HCT116 (cell line): ENCODE data around the gene ABCG1. TPM values are rescaled to one million over a fixed set of nuclear protein-coding genes. Genes with fewer than 3 reads are reported as not detected.

Experiments used
- ATAC-seq: fragments of 200-7000 bp; cut with Tn5 transposase; 2 replicates; pipeline ENCODE4 v1.9.1; 2020; ENCODE audit warnings: mild to moderate bottlenecking, moderate library complexity
- BruUV-seq: library from RNA; stranded (reverse); fragments of 400-500 nt; replicated peaks from 2 replicates; lab custom pipeline; 2021; lab: Mats Ljungman, UMichigan
- CTCF ChIA-PET: fragments of 300-600 bp; sonication (Branson Sonifier 250); formaldehyde crosslinking; loops from one replicate; lab custom pipeline; 2021; ENCODE audit warnings: antibody characterized with exemption; lab: Charles Lee
- POLR2A ChIA-PET: fragments of 300-600, 350-600 bp; sonication (Branson Sonifier 250); formaldehyde crosslinking; loops from one replicate; lab custom pipeline; 2021; ENCODE audit warnings: antibody characterized with exemption; lab: Charles Lee
- RAD21 ChIA-PET, 2 experiments: fragments of 300-600 bp; sonication (Branson Sonifier 250); formaldehyde crosslinking; loops; one replicate each; lab custom pipeline; 2023; ENCODE audit warnings: low total read pairs in 2 of 2; ENCODE audit not compliant: uncharacterized antibody in 2 of 2, unreplicated experiment in 2 of 2, low non-redundant PET in 1 of 2; lab: Charles Lee
- DNase-seq: peaks from one replicate; pipeline ENCODE4 v3.0.0-alpha.2; 2010; ENCODE audit warnings: low read depth, low spot score
- H2AFZ ChIP-seq: fragments of 200-600 bp; shearing (Covaris generic), sonication (generic); 2 replicates; pipeline ENCODE4 v1.6.1; 2017; ENCODE audit warnings: low read depth, mixed run types, mixed read lengths, antibody characterized with exemption, low read length; ENCODE audit not compliant: poor library complexity, severe bottlenecking
- H3K27ac ChIP-seq: 2 replicates; pipeline ENCODE4 v1.5.1; 2012; ENCODE audit warnings: low read depth, low read length
- H3K27me3 ChIP-seq: fragments of 200-600 bp; sonication (generic); 2 replicates; pipeline ENCODE4 v1.6.1; 2016; ENCODE audit warnings: mixed run types, low read length, mixed read lengths; ENCODE audit not compliant: insufficient read depth
- H3K36me3 ChIP-seq, 2 experiments: fragments of 200-500 bp in 1 of 2; fragments of 200-600 bp in 1 of 2; sonication (Bioruptor generic) in 1 of 2; sonication (generic) in 1 of 2; 2 replicates each; pipeline versions ENCODE4 v1.5.1 to v1.6.1; 2014 to 2016; ENCODE audit warnings: low read length in 2 of 2, inconsistent platforms in 1 of 2, mixed read lengths in 1 of 2, mixed run types in 1 of 2; ENCODE audit not compliant: insufficient read depth in 2 of 2, control insufficient read depth in 1 of 2
- H3K4me1 ChIP-seq, 2 experiments: fragments of 200-600 bp in 1 of 2; sonication (generic) in 1 of 2; 2 replicates each; pipeline versions ENCODE4 v1.5.1 to v1.6.1; 2012 to 2017; ENCODE audit warnings: low read length in 2 of 2, inconsistent platforms in 1 of 2, mild to moderate bottlenecking in 1 of 2, mixed read lengths in 1 of 2, mixed run types in 1 of 2, moderate library complexity in 1 of 2; ENCODE audit not compliant: insufficient read depth in 2 of 2, control insufficient read depth in 1 of 2
- H3K4me2 ChIP-seq: fragments of 200-600 bp; sonication (generic); 2 replicates; pipeline ENCODE4 v1.6.1; 2017; ENCODE audit warnings: mixed run types, low read length, mixed read lengths
- H3K4me3 ChIP-seq, 2 experiments: fragments of 200-600 bp in 1 of 2; sonication (generic) in 1 of 2; replicated peaks in 1 of 2; 2 replicates each; pipeline ENCODE4 v1.5.1; 2011 to 2016; ENCODE audit warnings: low read length in 2 of 2, control low read depth in 1 of 2, low read depth in 1 of 2, mild to moderate bottlenecking in 1 of 2, mixed read lengths in 1 of 2, mixed run types in 1 of 2
- H3K79me2 ChIP-seq: fragments of 200-600 bp; sonication (generic); 2 replicates; pipeline ENCODE4 v1.6.1; 2017; ENCODE audit warnings: mild to moderate bottlenecking, mixed run types, low read length, moderate library complexity, mixed read lengths; ENCODE audit not compliant: insufficient read depth
- H3K9ac ChIP-seq: fragments of 200-600 bp; sonication (generic); 2 replicates; pipeline ENCODE4 v1.6.1; 2016; ENCODE audit warnings: low read length, mixed read lengths
- H3K9me2 ChIP-seq: fragments of 200-600 bp; sonication (generic), shearing (Covaris generic); 2 replicates; pipeline ENCODE4 v1.6.1; 2017; ENCODE audit warnings: mixed run types, mild to moderate bottlenecking, moderate library complexity; ENCODE audit not compliant: insufficient read depth
- H3K9me3 ChIP-seq, 2 experiments: fragments of 200-500 bp in 1 of 2; fragments of 200-600 bp in 1 of 2; sonication (Bioruptor generic) in 1 of 2; sonication (generic) in 1 of 2; 2 replicates each; pipeline ENCODE4 v1.6.1; 2014 to 2017; ENCODE audit warnings: low read length in 2 of 2, mixed read lengths in 2 of 2, inconsistent platforms in 1 of 2, low read depth in 1 of 2, mild to moderate bottlenecking in 1 of 2, mixed run types in 1 of 2, moderate library complexity in 1 of 2; ENCODE audit not compliant: control insufficient read depth in 1 of 2, insufficient read depth in 1 of 2
- H4K20me1 ChIP-seq: fragments of 200-600 bp; sonication (generic), shearing (Covaris generic); 2 replicates; pipeline ENCODE4 v1.6.1; 2017; ENCODE audit warnings: mixed run types, mild to moderate bottlenecking, moderate library complexity; ENCODE audit not compliant: insufficient read depth
- CBX3 ChIP-seq: IDR thresholded peaks from 2 replicates; pipeline ENCODE4 v1.6.1; 2012; ENCODE audit warnings: low read depth
- CTCF ChIP-seq, 3 experiments: fragments of 200-600 bp in 1 of 3; sonication (generic) in 1 of 3; IDR thresholded peaks in 2 of 3; conservative IDR thresholded peaks in 1 of 3; 2 replicates each; pipeline ENCODE4 v1.5.1; 2012 to 2017; ENCODE audit warnings: low read depth in 2 of 3, low read length in 2 of 3, antibody characterized with exemption in 1 of 3, borderline replicate concordance in 1 of 3, control low read depth in 1 of 3, mild to moderate bottlenecking in 1 of 3, mixed read lengths in 1 of 3, mixed run types in 1 of 3, moderate library complexity in 1 of 3; ENCODE audit not compliant: insufficient read depth in 1 of 3
- EZH2phosphoT487 ChIP-seq: fragments of 200-600 bp; IDR thresholded peaks from 2 replicates; pipeline ENCODE4 v1.6.1; 2018; ENCODE audit warnings: antibody characterized with exemption, borderline replicate concordance
- FOSL1 ChIP-seq: IDR thresholded peaks from 2 replicates; pipeline ENCODE4 v1.6.1; 2012; ENCODE audit warnings: low read depth
- JUND ChIP-seq: IDR thresholded peaks from 2 replicates; pipeline ENCODE4 v1.6.1; 2012
- MAX ChIP-seq: IDR thresholded peaks from 2 replicates; pipeline ENCODE4 v1.6.1; 2012
- POLR2A ChIP-seq: IDR thresholded peaks from 2 replicates; pipeline ENCODE4 v1.7.0; 2011; ENCODE audit warnings: borderline replicate concordance; ENCODE audit not compliant: insufficient read depth, insufficient read length; ENCODE audit errors: extremely low read depth
- POLR2AphosphoS5 ChIP-seq: IDR thresholded peaks from 2 replicates; pipeline ENCODE4 v1.6.1; 2011; ENCODE audit warnings: mild to moderate bottlenecking, low read depth, low read length, moderate library complexity
- SIN3A ChIP-seq: IDR thresholded peaks from 2 replicates; pipeline ENCODE4 v1.6.1; 2012; ENCODE audit warnings: low read depth
- SRF ChIP-seq: IDR thresholded peaks from 2 replicates; pipeline ENCODE4 v1.6.1; 2012; ENCODE audit warnings: low read depth
- TCF7L2 ChIP-seq: IDR thresholded peaks from 2 replicates; pipeline ENCODE4 v1.7.0; 2011; ENCODE audit warnings: borderline replicate concordance, inconsistent platforms; ENCODE audit not compliant: insufficient read depth, insufficient read length; ENCODE audit errors: extremely low read depth
- YY1 ChIP-seq: IDR thresholded peaks from 2 replicates; pipeline ENCODE4 v1.6.1; 2011; ENCODE audit warnings: low read length, low read depth, moderate library complexity, mild to moderate bottlenecking; ENCODE audit not compliant: insufficient replicate concordance; ENCODE audit errors: extremely low read depth
- ZBTB33 ChIP-seq: IDR thresholded peaks from 2 replicates; pipeline ENCODE4 v1.6.1; 2011; ENCODE audit warnings: mild to moderate bottlenecking, low read length, moderate library complexity; ENCODE audit not compliant: insufficient replicate concordance; ENCODE audit errors: extremely low read depth
- ZFX ChIP-seq: fragments of 450-650 bp; IDR thresholded peaks from 2 replicates; pipeline ENCODE4 v1.6.1; 2017
- intact Hi-C: fragments of 100-400 bp; cut with micrococcal nuclease; formaldehyde crosslinking; loops from 2 replicates; pipeline ENCODE4 v1.10.0; 2022
- total RNA-seq: library from RNA; stranded (reverse); gene quantifications from one replicate; pipeline ENCODE4 v1.2.1, GENCODE V29; 2021; ENCODE audit not compliant: unreplicated experiment

ABCG1 gene
- total RNA-seq, 1 experiment from 2014 or later, result 1.6 TPM

GRCh38 chr21:42207426-42207825 lies 11.5 kb upstream of the ABCG1 start:
- RAD21 ChIA-PET, result no interaction called here
- intact Hi-C loops, result no loop called here
- POLR2A ChIA-PET, result no interaction called here
- no peak overlapping the region for H3K4me3 ChIP-seq
- TF ChIP-seq MAX, result no peak
- TF ChIP-seq TCF7L2, result no peak
- TF ChIP-seq CBX3, result no peak
- no peak for TF ChIP-seq POLR2A
- no peak for TF ChIP-seq FOSL1
- no peak for TF ChIP-seq ZBTB33
- TF ChIP-seq JUND, result no peak
- no peak for TF ChIP-seq YY1
- no peak for TF ChIP-seq POLR2AphosphoS5
- no peak for TF ChIP-seq ZFX
- TF ChIP-seq CTCF (IDR thresholded peaks at IDR 0.05 in 2 of 3, conservative IDR thresholded peaks at IDR 0.05 in 1 of 3; ENCODE audit: borderline replicate concordance in 1 of 3, insufficient read depth in 1 of 3, low read depth in 2 of 3, low read length in 2 of 3), result no peak
- TF ChIP-seq SIN3A, result no peak
- TF ChIP-seq EZH2phosphoT487, result no peak
- TF ChIP-seq SRF, result no peak
- TF ChIP-seq, all 23 proteins: peak for 0
- Histone ChIP-seq H3K4me2 (no peak overlapping the region), H4K20me1 (no peaks in the 10 kb centered on the region), H2AFZ (no peak overlapping the region), H3K9me3 (no peaks in the 10 kb centered on the region), H3K9ac (no peak overlapping the region), H3K27me3 (no peaks in the 10 kb centered on the region), H3K9me2 (no peaks in the 10 kb centered on the region), H3K79me2 (no peaks in the 10 kb centered on the region), H3K36me3 (no peaks in the 10 kb centered on the region), H3K4me1 (no peaks in the 10 kb centered on the region), H3K27ac (no peak overlapping the region)
- no TSS peak for BruUV-seq
- ATAC-seq (no peak), DNase-seq (no peak)
- CTCF ChIA-PET, result no interaction called here
